H9 (cell line): ENCODE results near the gene CDC14A. TPM values are rescaled to one million over a fixed set of nuclear protein-coding genes. Genes with fewer than 3 reads are reported as not detected.

Experiments used
- DNase-seq: peaks from one replicate; pipeline ENCODE4 v3.0.0-alpha.2; 2017
- H2AFZ ChIP-seq: one replicate; pipeline ENCODE4 v1.6.1; 2013; ENCODE audit warnings: mild to moderate bottlenecking, low read length, control low read depth, moderate library complexity
- H2AK5ac ChIP-seq: 2 replicates; pipeline ENCODE4 v1.6.1; 2013; ENCODE audit warnings: low read length, control low read depth, mixed read lengths; ENCODE audit not compliant: insufficient read length
- H2BK120ac ChIP-seq: one replicate; pipeline ENCODE4 v1.6.1; 2013; ENCODE audit warnings: low read depth, mild to moderate bottlenecking, low read length, control low read depth, inconsistent platforms; ENCODE audit not compliant: poor library complexity, severe bottlenecking
- H2BK12ac ChIP-seq: 2 replicates; pipeline ENCODE4 v1.6.1; 2013; ENCODE audit warnings: low read length, control low read depth, mixed read lengths, low read depth; ENCODE audit not compliant: insufficient read length
- H2BK15ac ChIP-seq: 2 replicates; pipeline ENCODE4 v1.6.1; 2013; ENCODE audit warnings: low read depth, low read length, control low read depth
- H2BK20ac ChIP-seq: one replicate; pipeline ENCODE4 v1.6.1; 2013; ENCODE audit warnings: low read depth, mild to moderate bottlenecking, low read length, control low read depth, inconsistent platforms; ENCODE audit not compliant: poor library complexity, severe bottlenecking
- H2BK5ac ChIP-seq: 2 replicates; pipeline ENCODE4 v1.6.1; 2013; ENCODE audit warnings: low read length, control low read depth, mixed read lengths; ENCODE audit not compliant: insufficient read length
- H3K14ac ChIP-seq: 2 replicates; pipeline ENCODE4 v1.6.1; 2013; ENCODE audit warnings: low read length, control low read depth; ENCODE audit not compliant: insufficient read depth
- H3K18ac ChIP-seq: 2 replicates; pipeline ENCODE4 v1.6.1; 2013; ENCODE audit warnings: low read depth, mild to moderate bottlenecking, mixed read lengths, low read length, control low read depth; ENCODE audit not compliant: insufficient read length
- H3K23ac ChIP-seq: 2 replicates; pipeline ENCODE4 v1.6.1; 2013; ENCODE audit warnings: low read length, control low read depth, mixed read lengths, low read depth; ENCODE audit not compliant: insufficient read length
- H3K23me2 ChIP-seq: 2 replicates; pipeline ENCODE4 v1.6.1; 2013; ENCODE audit warnings: low read depth, mild to moderate bottlenecking, mixed read lengths, low read length, control low read depth; ENCODE audit not compliant: insufficient read length, poor library complexity, severe bottlenecking
- H3K27ac ChIP-seq: 2 replicates; pipeline ENCODE4 v1.5.1; 2013; ENCODE audit warnings: low read length, control low read depth, mixed read lengths, low read depth; ENCODE audit not compliant: insufficient read length
- H3K27me3 ChIP-seq: 2 replicates; pipeline ENCODE4 v1.6.1; 2013; ENCODE audit warnings: low read length, control low read depth, inconsistent platforms; ENCODE audit not compliant: insufficient read depth
- H3K4ac ChIP-seq: 2 replicates; pipeline ENCODE4 v1.6.1; 2013; ENCODE audit warnings: low read depth, mild to moderate bottlenecking, control low read depth, inconsistent platforms, low read length, moderate library complexity
- H3K4me1 ChIP-seq: 2 replicates; pipeline ENCODE4 v1.6.1; 2013; ENCODE audit warnings: low read length, control low read depth, inconsistent platforms; ENCODE audit not compliant: insufficient read depth
- H3K4me2 ChIP-seq: 2 replicates; pipeline ENCODE4 v1.6.1; 2013; ENCODE audit warnings: low read length, control low read depth, mixed read lengths; ENCODE audit not compliant: insufficient read length, insufficient read depth
- H3K56ac ChIP-seq: 2 replicates; pipeline ENCODE4 v1.6.1; 2013; ENCODE audit warnings: low read depth, mild to moderate bottlenecking, mixed read lengths, low read length, control low read depth; ENCODE audit not compliant: insufficient read length
- H3K79me1 ChIP-seq: 2 replicates; pipeline ENCODE4 v1.6.1; 2013; ENCODE audit warnings: low read depth, mild to moderate bottlenecking, moderate library complexity, low read length, control low read depth, inconsistent platforms; ENCODE audit not compliant: insufficient read depth, poor library complexity, severe bottlenecking
- H3K79me2 ChIP-seq: 2 replicates; pipeline ENCODE4 v1.6.1; 2013; ENCODE audit warnings: low read length, control low read depth, inconsistent platforms; ENCODE audit not compliant: insufficient read depth
- H3K9ac ChIP-seq: 2 replicates; pipeline ENCODE4 v1.6.1; 2013; ENCODE audit warnings: low read length, control low read depth, mixed read lengths; ENCODE audit not compliant: insufficient read length; ENCODE audit errors: extremely low read depth
- H3K9me3 ChIP-seq: one replicate; pipeline ENCODE4 v1.6.1; 2013; ENCODE audit warnings: low read depth, low read length, inconsistent platforms; ENCODE audit not compliant: control insufficient read depth
- H3T11ph ChIP-seq: one replicate; pipeline ENCODE4 v1.6.1; 2013; ENCODE audit warnings: mild to moderate bottlenecking, low read length, control low read depth, inconsistent platforms
- H4K20me1 ChIP-seq: one replicate; pipeline ENCODE4 v1.6.1; 2013; ENCODE audit not compliant: control insufficient read depth, insufficient read length, insufficient read depth
- H4K5ac ChIP-seq: 2 replicates; pipeline ENCODE4 v1.6.1; 2013; ENCODE audit warnings: low read depth, mild to moderate bottlenecking, mixed read lengths, low read length, control low read depth; ENCODE audit not compliant: insufficient read length
- H4K8ac ChIP-seq: replicated peaks from 2 replicates; pipeline ENCODE4 v1.6.1; 2013; ENCODE audit warnings: low read length, control low read depth, mixed read lengths, low read depth; ENCODE audit not compliant: insufficient read length
- H4K91ac ChIP-seq: 2 replicates; pipeline ENCODE4 v1.6.1; 2013; ENCODE audit warnings: low read depth, mild to moderate bottlenecking, moderate library complexity, mixed read lengths, low read length, control low read depth; ENCODE audit not compliant: insufficient read length
- H3K27ac Mint-ChIP-seq, 3 experiments: 2 replicates in 2 of 3; 3 replicates in 1 of 3; pipeline ENCODE4 v1.8.0; 2020 to 2021; ENCODE audit warnings: mixed read lengths in 3 of 3, mild to moderate bottlenecking in 1 of 3, moderate library complexity in 1 of 3
- H3K27me3 Mint-ChIP-seq: 2 replicates; pipeline ENCODE4 v1.8.0; 2021; ENCODE audit warnings: low read depth, mild to moderate bottlenecking, moderate library complexity, mixed read lengths
- H3K36me3 Mint-ChIP-seq, 3 experiments: 2 replicates in 2 of 3; 3 replicates in 1 of 3; pipeline ENCODE4 v1.8.0; 2020 to 2021; ENCODE audit warnings: low read depth in 3 of 3, mixed read lengths in 3 of 3; ENCODE audit not compliant: insufficient read depth in 1 of 3
- H3K4me1 Mint-ChIP-seq, 2 experiments: 2 replicates each; pipeline ENCODE4 v1.8.0; 2020; ENCODE audit warnings: mixed read lengths in 2 of 2
- H3K4me3 Mint-ChIP-seq, 2 experiments: 2 replicates in 1 of 2; 3 replicates in 1 of 2; pipeline ENCODE4 v1.8.0; 2020 to 2021; ENCODE audit warnings: mild to moderate bottlenecking in 2 of 2, mixed read lengths in 2 of 2, moderate library complexity in 1 of 2
- H3K9me3 Mint-ChIP-seq, 2 experiments: 2 replicates in 1 of 2; 3 replicates in 1 of 2; pipeline ENCODE4 v1.8.0; 2020; ENCODE audit warnings: mild to moderate bottlenecking in 2 of 2, mixed read lengths in 2 of 2, moderate library complexity in 1 of 2
- total RNA-seq: library from RNA; stranded (reverse); gene quantifications from 2 replicates; pipeline ENCODE4 v1.2.1, GENCODE V29; 2021
- TF ChIP-seq, protein P1 (sequence below): fragments of 200-600 bp; sonication (generic); conservative IDR thresholded peaks from 3 replicates; pipeline ENCODE4 v1.8.0; 2021; ENCODE audit warnings: antibody characterized with exemption, mild to moderate bottlenecking

CDC14A gene
- total RNA-seq, 1 experiment from 2014 or later, result 8.9 TPM

DNA sequence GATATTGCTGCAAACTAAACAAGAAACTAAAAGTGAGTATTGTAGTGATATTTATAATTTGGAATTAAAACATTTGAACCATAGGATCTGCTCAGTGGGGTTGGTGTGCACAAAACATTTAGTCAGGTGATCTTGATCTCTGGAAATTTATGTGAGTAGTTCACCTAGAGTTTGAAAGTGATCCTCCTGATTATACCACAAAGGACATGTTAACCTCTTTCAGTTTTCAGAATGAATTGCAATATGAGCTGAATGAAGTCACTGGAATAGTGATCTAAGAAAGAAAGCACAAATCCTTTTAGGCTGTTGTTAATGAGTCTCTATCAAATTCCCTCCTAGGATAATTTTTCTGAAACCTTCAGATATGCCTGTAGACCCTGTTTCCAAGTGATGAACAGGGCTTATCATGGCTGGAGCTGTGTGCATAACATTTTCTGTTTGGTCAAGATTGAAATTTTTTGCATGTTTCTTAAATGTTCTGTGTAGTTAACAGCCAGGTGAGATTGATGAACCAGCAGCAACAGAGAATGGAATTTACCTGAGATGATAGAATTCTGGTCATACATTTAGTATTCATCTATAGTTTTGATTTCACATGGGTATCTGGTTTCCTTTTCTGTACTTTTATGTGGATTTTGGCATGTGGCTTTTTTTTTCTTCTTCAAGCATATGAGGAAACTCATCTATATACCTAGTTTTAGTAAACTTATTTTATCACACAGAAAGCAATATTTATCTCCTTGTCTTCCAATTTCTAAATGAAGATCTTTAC, 25.5 kb downstream of the CDC14A start:
- Histone ChIP-seq H3K4ac (no peak overlapping the region), H3K4me1 (no peaks in the 10 kb centered on the region; the same call in 1 of the 2 replicates), H3K9me3 (no peaks in the 10 kb centered on the region), H2BK15ac (no peak overlapping the region), H4K8ac (no peak overlapping the region), H2BK20ac (no peak overlapping the region), H4K91ac (no peak overlapping the region), H3K27me3 (no peaks in the 10 kb centered on the region), H3T11ph (no peak overlapping the region), H3K56ac (no peak overlapping the region), H4K5ac (no peak overlapping the region), H3K23me2 (no peaks in the 10 kb centered on the region), H3K18ac (no peak overlapping the region), H3K79me1 (peaks cover 4% of the 10 kb centered on the region), H2AFZ (no peak overlapping the region), H4K20me1 (no peaks in the 10 kb centered on the region), H3K4me2 (no peak overlapping the region), H3K27ac (no peak overlapping the region), H2BK12ac (no peak overlapping the region), H3K79me2 (peaks cover 2% of the 10 kb centered on the region; the same call in 1 of the 2 replicates), H3K14ac (no peak overlapping the region), H2BK120ac (no peak overlapping the region), H3K9ac (no peak overlapping the region), H3K23ac (no peak overlapping the region), H2AK5ac (no peak overlapping the region), H2BK5ac (no peak overlapping the region)
- Mint-ChIP-seq H3K36me3 (peaks cover 5 to 6% (median 6%) of the 10 kb centered on the region in 3 experiments; a peak in 4 of 7 replicates), H3K4me1 (peaks cover 11% of the 10 kb centered on the region in 2 experiments), H3K4me3 (no peak overlapping the region), H3K27me3 (no peaks in the 10 kb centered on the region), H3K27ac (no peak overlapping the region), H3K9me3 (no peaks in the 10 kb centered on the region)
- no peak for DNase-seq
- TF ChIP-seq, protein P1, sequence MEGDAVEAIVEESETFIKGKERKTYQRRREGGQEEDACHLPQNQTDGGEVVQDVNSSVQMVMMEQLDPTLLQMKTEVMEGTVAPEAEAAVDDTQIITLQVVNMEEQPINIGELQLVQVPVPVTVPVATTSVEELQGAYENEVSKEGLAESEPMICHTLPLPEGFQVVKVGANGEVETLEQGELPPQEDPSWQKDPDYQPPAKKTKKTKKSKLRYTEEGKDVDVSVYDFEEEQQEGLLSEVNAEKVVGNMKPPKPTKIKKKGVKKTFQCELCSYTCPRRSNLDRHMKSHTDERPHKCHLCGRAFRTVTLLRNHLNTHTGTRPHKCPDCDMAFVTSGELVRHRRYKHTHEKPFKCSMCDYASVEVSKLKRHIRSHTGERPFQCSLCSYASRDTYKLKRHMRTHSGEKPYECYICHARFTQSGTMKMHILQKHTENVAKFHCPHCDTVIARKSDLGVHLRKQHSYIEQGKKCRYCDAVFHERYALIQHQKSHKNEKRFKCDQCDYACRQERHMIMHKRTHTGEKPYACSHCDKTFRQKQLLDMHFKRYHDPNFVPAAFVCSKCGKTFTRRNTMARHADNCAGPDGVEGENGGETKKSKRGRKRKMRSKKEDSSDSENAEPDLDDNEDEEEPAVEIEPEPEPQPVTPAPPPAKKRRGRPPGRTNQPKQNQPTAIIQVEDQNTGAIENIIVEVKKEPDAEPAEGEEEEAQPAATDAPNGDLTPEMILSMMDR, result no peak
